GM18909 (cell line): ENCODE data around the gene MCM8.
"Not testable (repeated sequence)": the region's sequence is repeated elsewhere in the genome, so short reads cannot be mapped to it uniquely, and the experiment has no call there.

Experiments
- ATAC-seq: cut with Tn5 transposase; IDR thresholded peaks from one replicate; pipeline ENCODE4 v1.9.1; 2021; ENCODE audit warnings: mild to moderate bottlenecking; ENCODE audit not compliant: unreplicated experiment, poor library complexity

MCM8 gene

GRCh38 chr20:5991623-5992441 is 41.4 kb downstream of the MCM8 start:
- no peak for ATAC-seq

- peak; percentile 95 for ATAC-seq
Measured at GRCh38 chr20:5996765-5997164, 46.3 kb downstream of the MCM8 start.

GRCh38 chr20:5999783-6000182 is 49.3 kb downstream of the MCM8 start:
- no peak for ATAC-seq

DNA sequence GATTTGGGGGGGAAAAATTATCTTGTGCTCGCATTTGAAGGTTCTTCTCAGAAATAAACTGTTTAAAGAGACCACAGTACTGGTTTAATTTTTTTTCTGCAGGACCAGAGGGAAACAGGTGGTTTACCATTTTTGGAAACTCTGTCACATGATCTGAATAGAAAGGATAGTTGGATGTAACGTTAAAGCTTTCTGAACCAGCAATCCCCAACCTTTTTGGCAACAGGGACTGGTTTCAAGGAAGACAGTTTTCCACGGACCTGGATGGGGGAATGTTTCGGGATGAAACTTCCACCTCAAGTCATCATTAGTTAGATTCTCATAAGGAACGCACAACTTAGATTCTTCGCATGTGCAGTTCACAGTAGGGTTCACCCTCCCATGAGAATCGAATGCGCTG is 50.4 kb downstream of the MCM8 start:
- no peak for ATAC-seq

DNA sequence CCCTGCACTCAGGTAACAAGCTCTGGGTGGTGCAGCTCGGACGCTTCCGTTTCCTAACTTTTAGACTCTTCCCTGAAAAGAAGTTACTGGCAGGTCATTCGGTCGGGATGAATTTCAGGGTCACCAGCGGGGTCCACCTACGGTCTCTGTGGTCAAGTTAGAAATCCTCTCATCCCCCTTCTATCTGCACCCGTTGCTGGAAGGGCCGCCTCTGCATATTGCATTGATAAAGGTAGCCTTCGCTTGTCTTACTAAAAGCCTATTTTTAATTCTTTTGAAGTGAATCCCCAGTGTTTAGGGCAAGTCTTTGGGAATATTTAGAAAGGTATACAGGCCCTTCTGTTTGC is 56.1 kb downstream of the MCM8 start:
- no peak for ATAC-seq

- ATAC-seq = no peak
Measured at GRCh38 chr20:6007094-6007528, 56.7 kb downstream of the MCM8 start.

GRCh38 chr20:6007529-6008103 is 57.2 kb downstream of the MCM8 start:
- ATAC-seq = no peak

GRCh38 chr20:6008254-6008653 is 57.8 kb downstream of the MCM8 start:
- no peak for ATAC-seq

DNA sequence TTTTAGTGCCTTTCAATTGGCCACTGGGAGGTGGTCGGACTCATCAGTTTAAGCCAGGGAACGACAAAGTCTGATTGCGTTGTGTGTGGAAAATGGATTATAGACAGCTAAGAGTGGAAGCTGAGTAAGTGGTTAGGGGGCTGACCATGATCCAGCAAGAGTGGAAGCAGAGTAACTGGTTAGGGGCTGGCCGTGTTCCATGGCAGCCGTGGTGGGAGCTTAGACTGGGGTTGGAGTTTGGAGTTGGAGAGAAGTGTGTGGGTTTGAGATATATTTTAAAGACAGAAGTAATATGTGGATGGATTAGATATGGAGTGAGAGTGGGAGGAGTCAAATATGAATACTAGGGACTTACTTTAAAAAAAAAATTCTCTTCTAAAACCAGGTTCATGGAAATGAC is 61.7 kb downstream of the MCM8 start:
- ATAC-seq = no peak

- no peak for ATAC-seq
Measured at GRCh38 chr20:6014017-6014416, 63.6 kb downstream of the MCM8 start.

DNA sequence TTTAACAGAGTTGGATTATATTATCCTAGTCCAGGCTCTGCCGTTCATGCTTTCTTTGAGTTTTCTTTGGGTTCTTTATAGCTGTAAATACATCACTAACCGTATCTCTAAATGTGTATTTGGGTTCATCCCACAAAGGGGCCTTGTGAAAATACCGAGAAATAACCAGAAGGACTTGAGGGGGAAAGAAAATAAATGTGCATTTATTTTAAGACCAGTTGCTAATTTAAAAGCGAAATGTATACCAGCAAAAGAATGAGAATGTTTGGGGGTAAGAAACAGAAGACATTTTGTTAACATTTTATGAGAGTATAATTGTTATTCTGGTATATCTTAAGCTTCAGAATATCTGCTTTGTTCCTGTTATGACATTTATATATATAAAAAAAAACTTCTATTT is 64.5 kb downstream of the MCM8 start:
- ATAC-seq = no peak

DNA sequence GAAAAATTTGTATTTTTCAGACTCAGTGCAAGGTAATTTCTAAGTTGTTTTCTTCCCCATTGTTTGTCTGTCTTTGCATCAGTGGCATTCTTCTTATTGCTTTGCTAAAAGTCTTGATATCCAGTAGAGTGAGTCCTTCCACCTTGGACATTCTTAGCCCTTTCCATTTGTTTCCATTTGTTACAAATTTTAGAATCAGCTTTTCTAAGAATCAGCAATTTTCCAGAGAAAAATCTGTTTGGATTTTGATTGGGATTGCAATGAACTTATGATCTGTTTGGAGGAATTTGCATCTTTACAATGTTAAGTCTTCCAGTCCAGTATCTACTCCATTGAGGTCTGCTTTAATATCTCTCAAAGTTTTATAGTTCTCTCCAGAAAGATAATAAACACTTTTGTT is 67.0 kb downstream of the MCM8 start:
- no peak for ATAC-seq

DNA sequence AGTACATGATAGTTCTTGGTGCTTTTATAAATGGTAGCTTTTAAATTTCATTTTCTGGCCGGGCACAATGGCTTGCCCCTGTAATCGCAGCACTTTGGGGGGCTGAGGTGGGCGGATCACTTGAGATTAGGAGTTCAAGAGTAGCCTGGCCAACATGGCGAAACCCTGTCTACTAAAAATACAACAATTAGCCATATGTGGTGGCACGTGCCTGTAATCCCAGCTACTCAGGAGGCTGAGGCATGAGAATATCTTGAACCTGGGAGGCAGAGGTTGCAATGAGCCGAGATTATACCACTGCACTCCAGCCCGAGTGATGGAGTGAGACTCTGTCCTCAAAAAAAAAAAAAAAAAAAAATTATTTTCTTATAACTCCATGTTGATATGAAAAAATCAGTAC is 67.4 kb downstream of the MCM8 start:
- no peak for ATAC-seq

- ATAC-seq = no peak
Measured at GRCh38 chr20:6024768-6025167, 74.3 kb downstream of the MCM8 start.

GRCh38 chr20:6026051-6026450 is 75.6 kb downstream of the MCM8 start:
- no peak for ATAC-seq

- no peak for ATAC-seq
Measured at GRCh38 chr20:6028818-6029217, 78.4 kb downstream of the MCM8 start.

DNA sequence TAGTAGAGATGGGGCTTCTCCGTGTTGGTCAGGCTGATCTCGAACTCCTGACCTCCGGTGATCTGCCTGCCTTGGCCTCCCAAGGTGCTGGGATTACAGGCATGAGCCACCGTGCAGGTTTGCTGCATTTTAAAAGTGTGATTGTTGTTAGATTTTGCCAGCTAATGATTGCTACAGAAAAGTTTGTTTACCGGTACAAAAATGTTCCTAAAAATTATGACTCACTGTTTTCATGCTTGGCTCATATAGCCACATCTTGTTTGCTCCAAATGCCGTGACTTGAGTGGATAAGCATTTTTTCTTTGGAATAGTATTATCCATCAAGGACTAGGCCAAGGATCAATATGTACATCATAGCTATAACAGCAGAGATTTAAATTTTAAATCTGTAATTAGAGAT is 79.1 kb downstream of the MCM8 start:
- no peak for ATAC-seq

DNA sequence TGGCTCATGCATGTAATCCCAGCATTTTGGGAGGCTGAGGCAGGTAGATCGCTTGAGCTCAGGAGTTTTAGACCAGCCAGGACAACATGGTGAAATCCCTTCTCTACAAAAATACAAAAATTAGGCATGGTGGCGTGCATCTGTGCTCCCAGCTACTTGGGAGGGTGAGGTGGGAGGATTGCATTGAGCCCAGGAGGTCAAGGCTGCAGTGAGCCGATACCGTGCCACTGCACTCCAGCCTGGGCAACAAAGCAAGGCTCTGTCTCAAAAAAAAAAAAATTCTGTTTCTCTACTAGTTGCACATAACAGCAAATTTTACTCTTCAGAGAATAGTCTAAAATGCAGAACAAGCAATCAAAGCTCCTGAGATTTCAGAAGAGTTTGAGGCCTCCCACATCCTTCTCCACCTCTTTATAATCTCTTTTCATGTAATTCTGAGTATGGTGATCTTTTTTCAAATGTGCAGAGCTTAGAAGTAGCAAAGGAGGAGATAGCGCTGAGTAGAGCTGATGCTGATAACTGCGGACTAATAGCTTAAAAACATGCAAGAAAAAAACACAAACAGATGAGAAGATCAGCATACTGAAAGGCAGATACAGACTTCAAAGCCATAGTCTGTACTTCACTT is 80.1 kb downstream of the MCM8 start:
- ATAC-seq = no peak

DNA sequence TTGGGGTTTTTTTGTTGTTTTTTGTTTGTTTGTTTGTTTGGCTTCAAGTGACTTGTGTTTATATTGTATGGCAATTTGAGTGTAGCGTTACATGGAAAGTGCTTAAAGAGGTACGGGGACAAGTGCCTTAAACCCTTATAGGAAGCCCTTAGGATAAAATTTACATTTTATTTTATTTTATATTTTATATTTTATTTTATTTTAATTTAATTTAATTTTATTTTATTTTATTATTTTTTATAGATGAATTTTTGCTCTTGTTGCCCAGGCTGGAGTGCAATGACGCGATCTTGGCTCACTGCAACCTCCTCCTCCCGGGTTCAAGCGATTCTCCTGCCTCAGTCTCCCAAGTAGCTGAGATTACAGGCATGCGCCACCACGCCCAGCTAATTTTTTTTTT is 82.5 kb downstream of the MCM8 start:
- not testable (repeated sequence) for ATAC-seq

GRCh38 chr20:6034134-6034969 is 83.9 kb downstream of the MCM8 start:
- ATAC-seq = no peak

- no peak for ATAC-seq
Measured at GRCh38 chr20:6036213-6036612, 85.8 kb downstream of the MCM8 start.
